Heart left ventricle (tissue), 13 donors: ENCODE measurements around the gene ERC1.

Source experiments
- CTCF ChIP-seq, 12 donors: fragments of 200-600 bp; sonication (generic) in 4 of 12; IDR thresholded peaks; one replicate each; pipeline versions ENCODE4 v1.5.0 to v1.8.0; 2018 to 2022; ENCODE audit warnings: antibody characterized with exemption in 12 of 12, mild to moderate bottlenecking in 5 of 12
- POLR2A ChIP-seq, 2 donors: fragments of 450-650 bp; IDR thresholded peaks; one replicate each; pipeline ENCODE4 v1.6.1; 2017; ENCODE audit warnings: antibody characterized with exemption in 2 of 2, mild to moderate bottlenecking in 2 of 2, moderate library complexity in 2 of 2
- donor health status: ischemic (EF 13 %, LVEDD 7.1; RV severe dilation, severe dysfunction).
- donor health status: DM: no; HTN: yes; CAD: no.
- donor health status: DM: no; HTN: no; CAD: no.
- donor health status: ischemic (EF 25% LVEDD 6.9; RV normal size, moderate dysfunction).
- donor health status: ischemic (EF 25% LVEDD 5.7; RV mildly dilated, moderate dysfunction).
- donor health status: ischemic (EF 35%, LVEDD 5.7; RV mildly dilated, moderate dysfunction).
- donor health status: nonischemic (EF 11% LVEDD 7.7; RV severe dilation, severe dysfunction).
- donor health status: DM: yes; HTN: yes; CAD: no.
- donor health status: PGD.
- donor health status: ischemic (EF 29% LVEDD 5.4; RV normal size, mild dysfunction).
- donor health status: nonischemic (EF 23%, LVEDD 6.1; RV moderate dilation, normal function).

DNA sequence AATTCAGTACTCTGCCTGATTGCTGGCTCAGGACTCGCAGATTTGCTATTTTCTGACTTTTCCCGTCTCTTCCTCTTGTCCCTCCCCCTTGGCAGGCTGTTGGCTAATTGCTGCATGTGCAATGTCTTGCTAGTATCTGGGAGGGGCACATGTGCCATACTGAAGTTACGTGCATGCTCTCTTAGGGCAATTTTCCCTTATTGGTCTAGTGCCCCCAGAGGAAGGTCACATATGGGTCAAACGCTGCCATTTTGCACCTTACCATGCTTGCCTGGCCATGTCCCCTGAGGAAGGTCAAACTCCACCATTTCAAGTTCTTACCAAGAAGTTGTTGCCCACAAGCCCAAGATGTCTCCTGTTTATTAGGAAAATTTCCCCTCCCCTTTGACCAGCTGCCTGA lies 13.9 kb upstream of the ERC1 start:
- no peak for TF ChIP-seq CTCF (IDR thresholded peaks at IDR 0.05)
- no peak for TF ChIP-seq POLR2A (IDR thresholded peaks at IDR 0.05)
